Measurements from ENCODE around the gene DZIP3. TPM values are rescaled to one million over a fixed set of nuclear protein-coding genes. Genes with fewer than 3 reads are reported as not detected.

The DZIP3 gene
- total RNA-seq, 1 experiment from 2014 or later, result 25.3 TPM

DNA sequence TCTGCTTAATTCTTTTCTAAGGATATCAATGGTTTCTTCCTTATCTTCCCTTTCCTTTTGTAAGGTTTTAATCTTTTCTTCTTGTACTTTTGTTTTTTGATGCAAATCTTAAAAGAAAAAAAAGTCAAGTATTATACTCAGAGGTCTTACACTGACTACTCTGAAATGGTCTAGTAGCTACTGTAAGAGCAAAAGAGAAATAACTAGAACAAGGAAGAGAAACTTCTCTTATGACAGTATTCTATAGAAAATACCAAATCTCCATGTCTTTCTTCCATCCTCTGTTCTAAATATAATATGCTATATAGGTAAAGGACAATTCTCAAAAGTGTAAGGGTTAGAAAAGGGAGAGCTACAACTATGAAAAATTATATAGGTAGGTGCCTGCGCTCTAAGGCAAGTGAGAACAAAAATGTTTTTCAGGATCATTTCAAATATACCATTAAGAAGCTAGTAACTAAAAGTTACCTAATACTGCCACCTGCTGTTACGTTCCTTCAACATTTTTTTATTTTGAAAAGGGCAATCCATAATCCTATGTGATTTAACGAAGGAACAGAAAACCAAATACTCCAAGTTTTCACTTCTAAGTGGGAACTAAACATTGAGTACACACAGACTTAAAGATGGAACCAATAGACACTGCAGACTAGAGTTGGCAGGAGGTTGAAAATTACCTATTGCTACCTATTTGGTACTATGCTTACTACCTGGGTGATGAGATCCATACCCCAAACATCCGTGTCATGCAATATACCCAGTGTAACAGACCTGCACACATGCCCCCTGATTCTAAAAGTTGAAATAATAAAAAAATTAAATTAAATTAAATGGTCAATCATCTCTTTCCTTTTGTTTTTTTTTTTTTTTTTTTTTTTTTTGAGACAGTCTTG lies 37.0 kb upstream of the DZIP3 start:
- no peaks in the 10 kb centered on the region for H3K27me3 Mint-ChIP-seq (ENCODE audit: low read depth)
- no peaks in the 10 kb centered on the region for H3K4me1 Mint-ChIP-seq
- ATAC-seq, result peak; percentile 39
- H3K9me3 Mint-ChIP-seq, result no peaks in the 10 kb centered on the region
- H3K27ac Mint-ChIP-seq, result no peak overlapping the region; the same call in 1 of the 2 replicates
- no peak overlapping the region for H3K4me3 Mint-ChIP-seq
- POLR2A ChIA-PET, result interaction anchor here (0.7 to 1.7 kb wide), 2 partner anchors 9 to 91 kb away, joined by 5 read pairs; no protein-coding TSS in a partner anchor
- H3K36me3 Mint-ChIP-seq, result peaks cover 29% of the 10 kb centered on the region
- TF ChIP-seq, protein P1, sequence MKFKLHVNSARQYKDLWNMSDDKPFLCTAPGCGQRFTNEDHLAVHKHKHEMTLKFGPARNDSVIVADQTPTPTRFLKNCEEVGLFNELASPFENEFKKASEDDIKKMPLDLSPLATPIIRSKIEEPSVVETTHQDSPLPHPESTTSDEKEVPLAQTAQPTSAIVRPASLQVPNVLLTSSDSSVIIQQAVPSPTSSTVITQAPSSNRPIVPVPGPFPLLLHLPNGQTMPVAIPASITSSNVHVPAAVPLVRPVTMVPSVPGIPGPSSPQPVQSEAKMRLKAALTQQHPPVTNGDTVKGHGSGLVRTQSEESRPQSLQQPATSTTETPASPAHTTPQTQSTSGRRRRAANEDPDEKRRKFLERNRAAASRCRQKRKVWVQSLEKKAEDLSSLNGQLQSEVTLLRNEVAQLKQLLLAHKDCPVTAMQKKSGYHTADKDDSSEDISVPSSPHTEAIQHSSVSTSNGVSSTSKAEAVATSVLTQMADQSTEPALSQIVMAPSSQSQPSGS (CRISPR knock-in tag; IDR thresholded peaks at IDR 0.05; ENCODE audit: borderline replicate concordance, low read depth), result no peak
- TF ChIP-seq, protein P2, sequence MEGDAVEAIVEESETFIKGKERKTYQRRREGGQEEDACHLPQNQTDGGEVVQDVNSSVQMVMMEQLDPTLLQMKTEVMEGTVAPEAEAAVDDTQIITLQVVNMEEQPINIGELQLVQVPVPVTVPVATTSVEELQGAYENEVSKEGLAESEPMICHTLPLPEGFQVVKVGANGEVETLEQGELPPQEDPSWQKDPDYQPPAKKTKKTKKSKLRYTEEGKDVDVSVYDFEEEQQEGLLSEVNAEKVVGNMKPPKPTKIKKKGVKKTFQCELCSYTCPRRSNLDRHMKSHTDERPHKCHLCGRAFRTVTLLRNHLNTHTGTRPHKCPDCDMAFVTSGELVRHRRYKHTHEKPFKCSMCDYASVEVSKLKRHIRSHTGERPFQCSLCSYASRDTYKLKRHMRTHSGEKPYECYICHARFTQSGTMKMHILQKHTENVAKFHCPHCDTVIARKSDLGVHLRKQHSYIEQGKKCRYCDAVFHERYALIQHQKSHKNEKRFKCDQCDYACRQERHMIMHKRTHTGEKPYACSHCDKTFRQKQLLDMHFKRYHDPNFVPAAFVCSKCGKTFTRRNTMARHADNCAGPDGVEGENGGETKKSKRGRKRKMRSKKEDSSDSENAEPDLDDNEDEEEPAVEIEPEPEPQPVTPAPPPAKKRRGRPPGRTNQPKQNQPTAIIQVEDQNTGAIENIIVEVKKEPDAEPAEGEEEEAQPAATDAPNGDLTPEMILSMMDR (IDR thresholded peaks at IDR 0.05), result peak; percentile 19; the same call in 1 of the 2 replicates
- CTCF ChIA-PET, result interaction anchor here (0.5 to 2.7 kb wide), 19 partner anchors 14 to 383 kb away, joined by 3 to 17 read pairs (median 4); no protein-coding TSS in a partner anchor
- no peak for DNase-seq (ENCODE audit: low spot score)

DNA sequence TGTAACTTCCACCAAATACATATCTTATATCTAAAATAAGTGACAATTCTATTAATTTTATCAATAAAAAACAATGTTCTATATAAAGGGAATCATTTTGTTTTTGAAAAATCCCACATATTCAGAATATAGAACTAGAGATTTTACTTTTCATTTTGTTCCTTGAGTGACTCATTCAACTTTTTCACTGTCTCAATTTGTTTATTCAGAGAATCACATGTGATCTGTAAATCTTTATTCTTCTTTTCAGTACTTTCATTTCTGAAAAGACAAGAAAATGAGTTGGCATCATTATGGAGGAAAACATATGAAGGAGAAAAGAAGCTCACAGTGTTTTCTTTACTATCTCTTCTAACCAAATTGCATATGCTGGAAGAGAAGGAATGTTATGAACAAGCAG lies 35.3 kb upstream of the DZIP3 start:
- TF ChIP-seq HMGXB4 (CRISPR knock-in tag; IDR thresholded peaks at IDR 0.05) (no peak), GRHL2 (CRISPR knock-in tag; IDR thresholded peaks at IDR 0.05; ENCODE audit: insufficient replicate concordance, severe bottlenecking) (no peak), SMAD3 (CRISPR knock-in tag; IDR thresholded peaks at IDR 0.05; ENCODE audit: borderline replicate concordance) (no peak), MXD4 (CRISPR knock-in tag; IDR thresholded peaks at IDR 0.05; ENCODE audit: borderline replicate concordance) (no peak), NFATC4 (CRISPR knock-in tag; IDR thresholded peaks at IDR 0.05) (no peak), ZMAT4 (CRISPR knock-in tag; IDR thresholded peaks at IDR 0.05) (no peak), MYBL2 (CRISPR knock-in tag; IDR thresholded peaks at IDR 0.05) (no peak), RELA (CRISPR knock-in tag; IDR thresholded peaks at IDR 0.05; ENCODE audit: borderline replicate concordance) (no peak), ZNF317 (CRISPR knock-in tag; IDR thresholded peaks at IDR 0.05; ENCODE audit: borderline replicate concordance, low read depth) (no peak)
- Mint-ChIP-seq H3K9me3 (no peaks in the 10 kb centered on the region), H3K36me3 (peaks cover 40% of the 10 kb centered on the region), H3K4me1 (no peaks in the 10 kb centered on the region), H3K27me3 (ENCODE audit: low read depth) (no peaks in the 10 kb centered on the region), H3K27ac (no peak overlapping the region), H3K4me3 (no peak overlapping the region)
- ATAC-seq (no peak), DNase-seq (ENCODE audit: low spot score) (no peak)
- ChIA-PET CTCF (interaction anchor here (2.6 kb wide), 1 partner anchor 361 kb away, joined by 7 read pairs; no protein-coding TSS in a partner anchor), POLR2A (no interaction called here)

DNA sequence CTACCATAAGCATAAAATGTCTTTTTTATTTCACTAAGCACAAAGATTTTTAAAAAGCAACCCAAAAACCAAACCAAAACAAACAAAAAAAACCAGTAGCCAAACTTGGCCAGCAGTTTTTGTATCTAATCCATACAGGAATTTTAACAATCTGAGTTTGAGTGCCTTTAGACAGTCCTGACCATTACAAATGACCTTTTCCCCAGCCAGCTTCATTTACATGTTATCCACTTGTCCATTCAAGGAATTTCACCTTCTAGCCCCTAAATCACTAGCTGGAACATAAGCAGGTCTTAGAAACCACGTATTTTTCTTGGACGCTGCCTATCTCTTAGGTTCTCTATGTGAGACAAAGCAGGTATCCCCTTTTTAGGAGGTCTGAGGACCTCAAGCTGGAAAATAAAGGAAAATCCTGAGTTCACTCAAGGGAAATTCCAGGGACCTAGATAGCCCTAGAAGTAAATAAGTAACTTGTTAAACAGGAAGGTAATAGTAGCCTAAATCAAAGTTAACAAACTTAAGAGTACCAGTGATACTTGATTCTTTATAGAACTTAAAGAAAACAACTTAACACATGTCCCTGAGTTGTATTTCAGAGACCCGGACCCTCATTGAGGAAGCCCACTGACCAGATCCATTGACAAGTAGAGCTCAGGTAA lies 34.5 kb upstream of the DZIP3 start:
- ATAC-seq (no peak), DNase-seq (ENCODE audit: low spot score) (no peak)
- no peak overlapping the region for H3K4me3 Mint-ChIP-seq
- TF ChIP-seq FOXP1 (CRISPR knock-in tag; IDR thresholded peaks at IDR 0.05; ENCODE audit: borderline replicate concordance), result no peak
- TF ChIP-seq ZBTB43 (CRISPR knock-in tag; IDR thresholded peaks at IDR 0.05), result no peak
- TF ChIP-seq ZBTB21 (CRISPR knock-in tag; IDR thresholded peaks at IDR 0.05; ENCODE audit: borderline replicate concordance), result no peak
- TF ChIP-seq ZNF263 (CRISPR knock-in tag; IDR thresholded peaks at IDR 0.05; ENCODE audit: low read depth), result no peak
- no peak for TF ChIP-seq JAZF1 (CRISPR knock-in tag; IDR thresholded peaks at IDR 0.05)
- TF ChIP-seq AR (CRISPR knock-in tag; IDR thresholded peaks at IDR 0.05), result no peak
- TF ChIP-seq, protein P3, sequence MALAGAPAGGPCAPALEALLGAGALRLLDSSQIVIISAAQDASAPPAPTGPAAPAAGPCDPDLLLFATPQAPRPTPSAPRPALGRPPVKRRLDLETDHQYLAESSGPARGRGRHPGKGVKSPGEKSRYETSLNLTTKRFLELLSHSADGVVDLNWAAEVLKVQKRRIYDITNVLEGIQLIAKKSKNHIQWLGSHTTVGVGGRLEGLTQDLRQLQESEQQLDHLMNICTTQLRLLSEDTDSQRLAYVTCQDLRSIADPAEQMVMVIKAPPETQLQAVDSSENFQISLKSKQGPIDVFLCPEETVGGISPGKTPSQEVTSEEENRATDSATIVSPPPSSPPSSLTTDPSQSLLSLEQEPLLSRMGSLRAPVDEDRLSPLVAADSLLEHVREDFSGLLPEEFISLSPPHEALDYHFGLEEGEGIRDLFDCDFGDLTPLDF (CRISPR knock-in tag; IDR thresholded peaks at IDR 0.05), result no peak
- ChIA-PET POLR2A (no interaction called here), CTCF (interaction anchor here (0.6 kb wide), 1 partner anchor 49 kb away, joined by 3 read pairs; no protein-coding TSS in a partner anchor)
- no peaks in the 10 kb centered on the region for H3K4me1 Mint-ChIP-seq
- H3K27ac Mint-ChIP-seq, result no peak overlapping the region
- H3K27me3 Mint-ChIP-seq (ENCODE audit: low read depth), result no peaks in the 10 kb centered on the region
- peaks cover 43% of the 10 kb centered on the region for H3K36me3 Mint-ChIP-seq
- H3K9me3 Mint-ChIP-seq, result no peaks in the 10 kb centered on the region

Measured in WTC11 (cell line).